Retina (tissue), 1 donor: ENCODE data around the gene COPG2.
"Not testable (repeated sequence)": the region's sequence is repeated elsewhere in the genome, so short reads cannot be mapped to it uniquely, and the experiment has no call there.

ENCODE experiments used
- DNase-seq: peaks from one replicate; pipeline ENCODE4 v3.0.0-alpha.2; 2016

Gene COPG2

DNA sequence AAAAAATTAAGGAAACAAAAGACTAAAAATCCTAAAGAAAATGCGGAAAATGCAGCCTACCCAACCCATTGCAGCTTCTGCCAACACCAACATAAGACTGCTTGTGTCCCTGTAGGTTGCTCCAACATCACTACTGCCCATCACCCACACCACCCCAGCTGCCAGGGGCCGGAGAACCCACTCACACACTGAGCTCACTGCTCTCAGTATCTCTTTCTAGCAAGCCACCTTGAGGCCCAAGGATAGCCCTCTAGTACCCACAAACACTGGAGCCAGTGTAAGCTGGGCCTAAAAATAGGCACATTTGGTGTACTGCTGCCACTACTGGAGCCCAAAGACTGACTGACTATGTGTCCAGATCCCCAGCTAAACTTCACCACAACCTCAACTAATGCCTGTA is 109.4 kb downstream of the COPG2 start:
- no peak for DNase-seq

DNA sequence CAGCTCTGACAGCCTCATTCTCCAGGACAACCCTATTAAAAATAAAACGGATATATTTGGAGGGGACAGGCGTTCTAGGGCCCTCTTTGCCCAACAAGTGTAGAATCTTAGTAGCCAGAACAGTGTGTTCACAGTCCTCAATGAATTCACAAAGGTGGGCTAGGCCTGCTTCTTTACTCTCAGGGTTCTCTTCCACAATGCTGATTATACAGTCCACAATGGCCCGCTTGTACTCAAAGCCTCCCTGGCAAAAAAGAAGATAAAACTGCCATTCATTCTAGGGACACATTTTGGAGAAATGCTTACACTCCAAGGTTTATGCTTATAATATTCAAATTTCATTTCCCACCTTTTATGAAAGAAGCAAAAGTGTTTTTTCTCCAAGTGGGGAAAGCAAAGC is 114.1 kb downstream of the COPG2 start:
- no peak for DNase-seq

DNA sequence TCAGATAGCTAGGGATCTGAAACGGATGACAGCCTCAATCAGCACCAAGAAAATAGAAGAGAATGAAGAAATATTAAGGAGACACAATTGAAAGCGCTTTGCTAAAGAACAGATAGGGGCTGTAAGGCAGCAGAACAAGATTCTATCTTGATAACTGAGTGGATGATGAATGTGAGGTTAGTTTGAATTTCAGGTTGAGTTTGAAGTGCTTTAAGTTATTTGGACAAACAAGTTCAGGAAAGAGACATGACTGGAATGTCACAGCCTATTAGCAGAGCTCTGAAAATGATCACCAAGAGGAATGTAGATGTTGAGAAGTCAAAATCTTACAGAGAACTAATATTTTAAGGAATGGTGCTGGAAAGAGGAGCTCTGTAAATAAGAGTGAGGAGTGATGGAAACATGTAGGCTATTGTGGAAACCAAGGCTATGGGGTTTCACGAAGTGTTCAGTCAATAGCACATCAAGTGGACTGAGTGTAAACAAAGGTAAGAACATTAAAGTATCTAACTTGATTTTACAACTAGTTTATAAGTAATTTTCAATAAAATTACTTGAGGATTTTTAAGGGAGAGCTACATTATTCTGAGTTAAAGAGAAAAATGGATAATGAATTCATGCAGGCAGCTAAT is 115.0 kb downstream of the COPG2 start:
- no peak for DNase-seq

DNA sequence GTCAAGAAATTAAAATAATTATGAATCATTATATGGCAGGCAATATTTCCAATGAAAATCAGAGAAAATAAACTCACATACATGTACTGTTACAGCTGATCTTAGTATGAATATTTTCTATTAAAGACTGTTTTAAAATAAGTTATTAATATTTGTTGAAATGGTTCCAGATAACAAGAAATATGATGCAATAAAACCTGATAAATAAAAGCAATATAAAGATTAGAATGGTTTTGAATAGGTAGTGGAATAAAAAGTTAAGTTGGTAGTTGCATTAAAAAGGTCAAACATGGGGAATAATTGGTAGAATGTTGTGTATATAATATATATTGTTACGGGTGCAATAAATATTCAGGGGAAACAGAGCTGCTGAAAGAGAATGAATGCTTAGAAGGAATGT is 124.2 kb downstream of the COPG2 start:
- no peak for DNase-seq

DNA sequence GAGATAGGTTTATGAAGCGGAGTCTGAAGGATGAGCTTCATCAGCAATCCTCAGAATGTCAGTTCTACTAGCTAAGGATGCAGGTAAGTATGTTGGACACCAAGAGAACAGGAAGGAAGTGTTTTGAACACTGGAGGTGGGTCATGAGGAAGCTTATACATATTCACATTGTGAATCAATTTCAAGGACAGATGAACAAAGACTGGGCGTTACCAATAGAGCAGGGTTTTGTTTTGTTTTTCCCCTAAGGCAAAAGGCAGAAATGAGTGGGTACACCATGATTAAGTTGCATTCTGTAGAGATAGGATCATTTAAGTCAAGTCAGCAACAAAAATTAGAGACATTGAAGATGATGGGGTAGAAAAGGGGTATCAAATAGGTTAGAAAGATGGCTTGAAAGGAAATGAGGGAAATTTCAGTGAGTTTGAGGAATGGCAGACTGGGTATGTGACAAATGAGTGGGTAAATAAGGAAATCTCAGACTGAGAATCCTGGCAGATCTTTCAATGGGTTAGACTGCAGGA is 125.0 kb downstream of the COPG2 start:
- DNase-seq = no peak

DNA sequence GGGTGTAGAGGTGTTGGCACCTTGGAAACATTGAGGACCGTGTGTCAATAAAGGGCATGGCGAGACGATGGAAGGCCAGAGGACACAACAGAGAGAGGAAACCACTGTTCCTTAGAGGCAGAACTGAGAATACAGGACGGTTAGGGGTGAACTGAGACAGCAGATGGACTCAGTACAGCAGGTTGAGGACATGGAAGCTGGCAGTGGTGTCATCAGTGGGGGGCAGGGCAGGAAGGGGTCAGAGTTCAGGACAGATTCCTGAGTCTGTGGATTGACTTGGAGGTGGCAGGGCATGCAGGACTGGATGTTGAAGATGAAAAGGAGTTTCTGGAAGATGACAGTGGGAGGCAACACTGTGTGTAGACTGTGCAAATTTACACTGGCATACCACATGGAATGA is 126.3 kb downstream of the COPG2 start:
- not testable (repeated sequence) for DNase-seq

DNA sequence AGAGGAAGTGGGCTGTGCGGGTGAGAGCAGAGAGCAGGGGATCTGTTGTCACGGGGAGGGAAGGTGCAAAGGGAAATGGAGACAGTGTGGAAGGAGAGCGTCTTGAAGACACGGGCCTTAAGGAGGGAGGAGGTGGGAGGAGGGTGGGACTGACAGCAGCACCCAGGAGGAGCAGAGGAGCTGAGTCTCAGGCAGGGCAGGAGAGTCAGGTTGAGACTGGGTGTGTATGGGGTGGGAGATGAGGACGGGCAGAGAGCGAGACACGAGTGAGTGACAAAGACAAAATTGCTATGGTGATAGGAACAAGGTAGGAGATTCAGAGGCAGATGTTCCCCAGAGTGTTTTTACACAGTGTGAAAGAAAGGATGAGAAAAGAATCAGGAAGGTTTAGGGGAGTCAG is 127.3 kb downstream of the COPG2 start:
- not testable (repeated sequence) for DNase-seq

DNA sequence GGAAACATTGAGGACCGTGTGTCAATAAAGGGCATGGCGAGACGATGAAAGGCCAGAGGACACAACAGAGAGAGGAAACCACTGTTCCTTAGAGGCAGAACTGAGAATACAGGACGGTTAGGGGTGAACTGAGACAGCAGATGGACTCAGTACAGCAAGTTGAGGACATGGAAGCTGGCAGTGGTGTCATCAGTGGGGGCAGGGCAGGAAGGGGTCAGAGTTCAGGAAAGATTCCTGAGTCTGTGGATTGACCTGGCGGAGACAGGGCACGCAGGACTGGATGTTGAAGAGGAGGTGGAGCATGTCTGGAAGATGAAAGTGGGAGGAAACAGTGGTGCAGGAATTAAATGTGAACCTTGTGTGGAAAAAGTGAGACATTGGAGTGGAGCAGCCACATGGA is 130.7 kb downstream of the COPG2 start:
- not testable (repeated sequence) for DNase-seq

DNA sequence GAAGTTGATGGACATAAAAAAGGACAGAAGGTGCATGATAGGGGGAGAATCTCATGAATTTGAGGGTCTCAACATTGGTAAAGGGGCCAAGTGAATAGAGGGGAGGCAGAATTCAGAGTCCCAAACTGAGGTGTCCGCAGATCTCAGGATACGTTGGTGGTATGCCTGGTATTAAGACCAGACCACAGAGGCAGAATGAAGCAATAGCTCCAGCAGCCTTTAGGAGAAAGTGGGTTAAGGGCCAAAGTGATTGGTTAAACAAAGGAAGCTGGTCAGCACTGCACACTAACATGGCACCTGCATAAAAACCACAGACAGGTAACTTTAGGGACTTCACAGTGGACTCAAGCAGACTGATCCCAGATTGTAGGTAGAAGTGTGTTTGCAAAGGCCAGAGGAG is 139.1 kb downstream of the COPG2 start:
- DNase-seq = no peak

DNA sequence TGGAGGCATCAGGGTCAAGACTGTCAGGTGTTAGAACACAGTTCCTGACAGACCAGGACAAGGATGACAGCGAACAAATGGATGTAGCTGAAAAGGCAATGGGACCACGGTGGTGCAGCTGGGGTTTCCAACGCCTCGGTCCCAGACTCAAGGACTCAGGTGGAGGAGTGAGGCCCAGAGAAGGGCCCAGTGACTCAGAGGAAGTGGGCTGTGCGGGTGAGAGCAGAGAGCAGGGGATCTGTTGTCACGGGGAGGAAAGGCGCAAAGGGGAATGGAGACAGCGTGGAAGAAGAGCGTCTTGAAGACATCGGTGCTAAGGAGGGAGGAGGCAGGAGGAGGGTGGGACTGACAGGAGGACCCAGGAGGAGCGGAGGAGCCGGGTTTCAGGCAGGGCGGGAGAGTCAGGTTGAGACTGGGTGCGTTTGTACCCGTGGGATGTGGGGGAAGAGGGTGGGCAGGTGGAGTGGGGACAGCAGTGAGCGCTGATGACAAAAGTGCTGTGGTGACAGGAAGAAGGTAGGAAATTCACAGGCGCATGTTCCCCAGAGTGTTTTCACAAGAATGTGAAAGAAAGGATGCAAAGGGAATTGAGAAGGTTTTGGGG is 140.7 kb downstream of the COPG2 start:
- not testable (repeated sequence) for DNase-seq

DNA sequence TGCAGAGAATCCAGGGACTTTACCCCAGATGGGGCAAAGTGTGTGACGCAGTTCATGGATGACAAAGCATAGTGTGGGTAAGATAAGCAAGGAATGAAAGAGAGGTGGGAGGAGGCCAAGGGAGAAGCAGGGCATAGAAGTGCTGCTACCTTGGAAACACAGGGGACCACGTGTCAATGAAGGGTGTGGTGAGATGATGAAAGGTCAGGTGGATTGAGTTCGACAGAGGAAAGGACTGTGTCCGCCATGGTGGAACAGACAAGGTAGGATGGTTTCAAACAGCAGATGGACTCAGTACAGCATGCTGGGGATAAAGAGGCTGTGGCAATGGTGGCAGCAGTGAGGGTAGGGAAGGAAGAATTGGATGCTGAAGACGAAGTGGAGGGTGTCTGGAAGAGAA is 143.9 kb downstream of the COPG2 start:
- no peak for DNase-seq

DNA sequence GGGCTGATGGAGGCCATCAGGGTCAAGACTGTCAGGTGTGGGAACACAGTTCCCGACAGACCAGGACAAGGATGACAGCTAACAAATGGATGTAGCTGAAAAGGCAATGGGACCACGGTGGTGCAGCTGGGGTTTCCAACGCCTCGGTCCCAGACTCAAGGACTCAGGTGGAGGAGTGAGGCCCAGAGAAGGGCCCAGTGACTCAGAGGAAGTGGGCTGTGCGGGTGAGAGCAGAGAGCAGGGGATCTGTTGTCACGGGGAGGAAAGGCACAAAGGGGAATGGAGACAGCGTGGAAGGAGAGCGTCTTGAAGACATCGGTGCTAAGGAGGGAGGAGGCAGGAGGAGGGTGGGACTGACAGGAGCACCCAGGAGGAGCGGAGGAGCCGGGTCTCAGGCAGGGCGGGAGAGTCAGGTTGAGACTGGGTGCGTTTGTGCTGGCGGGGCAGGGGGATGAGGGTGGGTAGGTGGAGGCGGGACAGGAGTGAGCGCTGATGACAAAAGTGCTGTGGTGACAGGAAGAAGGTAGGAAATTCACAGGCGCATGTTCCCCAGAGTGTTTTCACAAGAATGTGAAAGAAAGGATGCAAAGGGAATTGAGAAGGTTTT is 144.9 kb downstream of the COPG2 start:
- not testable (repeated sequence) for DNase-seq

DNA sequence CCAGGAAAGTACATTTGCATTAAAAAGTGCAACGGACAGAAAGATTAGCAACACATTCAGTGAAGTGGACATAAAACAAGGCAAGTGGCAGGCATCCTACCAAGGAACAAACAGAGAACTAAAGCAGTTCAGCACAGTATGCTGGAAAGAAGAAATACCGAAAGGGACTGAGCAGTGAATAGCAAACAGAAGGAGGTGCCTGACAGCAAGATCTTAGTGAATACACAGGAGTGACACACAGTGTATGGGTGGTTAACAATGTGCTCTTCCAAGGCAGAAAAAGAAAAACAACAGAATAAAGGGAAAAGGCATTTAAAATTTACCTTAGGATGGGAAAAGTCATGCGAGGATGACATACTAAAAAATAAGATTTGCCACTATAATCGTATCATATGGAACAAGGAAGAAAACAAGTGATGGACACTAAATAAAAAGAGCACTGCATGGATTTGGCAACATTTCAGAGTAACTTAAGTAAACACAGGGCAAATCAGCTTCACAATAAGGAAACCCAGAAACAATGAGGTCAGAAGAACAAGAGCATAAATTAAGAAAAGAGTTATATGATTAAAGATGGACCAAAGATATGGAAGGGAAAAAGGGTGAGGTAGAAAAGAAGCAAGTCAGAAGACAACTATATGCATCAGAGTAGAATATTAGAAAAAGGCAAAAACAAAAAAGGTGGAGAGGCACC is 147.1 kb downstream of the COPG2 start:
- DNase-seq = no peak

DNA sequence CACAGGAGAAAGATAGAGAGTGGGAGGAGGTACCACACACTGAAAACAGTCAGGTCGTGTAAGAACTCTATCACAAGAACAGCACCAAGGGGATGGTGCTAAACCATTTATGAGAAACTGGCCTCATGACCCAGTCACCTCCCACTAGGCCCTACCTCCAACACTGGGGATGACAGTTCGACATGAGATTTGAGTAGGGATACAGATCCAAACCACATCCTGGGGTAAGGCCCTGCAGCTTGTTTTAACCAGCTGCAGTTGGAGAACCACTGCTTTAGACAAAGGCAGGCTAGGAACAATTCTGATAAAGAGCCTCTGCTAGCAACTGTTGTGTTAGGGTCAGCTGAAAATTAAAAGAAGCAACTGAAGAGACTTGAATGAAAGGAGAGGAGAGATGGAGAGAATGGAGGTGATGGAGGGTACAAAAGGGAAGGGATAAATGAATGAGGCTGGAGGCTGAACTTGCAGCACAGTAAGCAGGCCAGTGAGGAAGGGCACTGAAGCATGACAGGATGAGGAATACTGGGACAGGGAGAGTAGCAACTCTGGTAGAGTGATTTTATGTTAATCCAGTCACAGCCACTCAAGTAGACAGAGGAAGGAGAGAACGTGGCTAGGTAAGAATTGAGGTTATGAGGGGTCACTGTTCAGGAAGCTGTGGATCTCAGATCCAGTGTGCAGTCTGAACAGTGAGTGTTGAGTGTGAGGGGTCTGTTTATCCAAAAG is 153.1 kb downstream of the COPG2 start:
- no peak for DNase-seq

DNA sequence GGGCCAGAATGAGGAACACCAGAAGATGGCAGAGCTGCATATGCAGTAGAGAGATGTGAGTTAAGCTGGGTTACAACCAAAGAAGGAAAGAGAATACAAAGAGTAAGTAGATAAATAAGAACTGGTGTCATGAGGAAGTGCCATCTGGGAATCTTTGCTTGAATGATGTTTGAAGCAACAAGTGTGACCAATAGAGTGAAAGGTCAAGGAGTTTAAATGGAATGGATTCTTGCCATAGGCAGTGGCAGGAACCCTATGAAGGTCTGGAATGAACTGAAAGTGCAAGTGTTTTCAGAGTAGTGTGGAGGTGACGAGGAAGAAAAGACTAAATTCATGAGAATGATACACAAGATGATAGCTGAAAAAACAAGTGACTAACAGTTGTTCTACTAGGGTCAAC is 155.1 kb downstream of the COPG2 start:
- no peak for DNase-seq

DNA sequence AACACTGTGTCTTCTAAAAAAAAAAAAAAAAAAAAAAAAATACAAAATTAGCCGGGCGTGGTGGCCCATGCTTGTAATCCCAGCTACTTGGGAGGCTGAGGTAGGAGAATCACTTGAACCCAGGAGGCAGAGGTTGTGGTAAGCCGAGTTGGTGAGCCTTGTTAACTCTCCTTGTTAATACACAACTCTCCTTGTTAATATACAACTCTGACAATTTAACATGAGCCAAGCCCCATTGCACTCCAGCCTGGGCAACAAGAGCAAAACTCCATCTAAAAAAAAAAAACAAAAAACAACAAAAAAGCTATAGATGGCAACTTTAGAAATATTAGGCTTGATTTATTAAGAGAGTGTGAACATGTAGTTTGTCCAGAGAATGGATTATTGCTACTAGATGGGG is 156.5 kb downstream of the COPG2 start:
- DNase-seq = not testable (repeated sequence)

DNA sequence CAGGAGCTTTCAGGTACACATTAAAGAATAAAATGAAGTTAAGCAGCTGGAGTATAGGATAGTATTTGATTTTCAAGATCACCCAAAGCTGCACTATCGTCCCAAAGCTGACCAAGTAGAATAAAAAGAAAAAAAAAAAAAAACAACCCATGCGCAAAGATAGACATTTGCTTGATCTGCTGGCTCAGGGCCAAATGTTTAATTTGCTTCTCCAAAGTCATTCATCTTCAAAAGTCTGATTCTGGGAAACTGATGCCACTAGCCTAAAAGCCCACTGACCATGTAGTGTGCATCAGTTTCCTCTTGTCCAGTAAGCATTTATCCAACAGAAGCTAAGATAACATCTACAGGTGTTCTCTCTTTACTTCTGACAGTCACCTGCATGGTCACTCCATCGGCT is 162.2 kb downstream of the COPG2 start:
- DNase-seq = no peak

DNA sequence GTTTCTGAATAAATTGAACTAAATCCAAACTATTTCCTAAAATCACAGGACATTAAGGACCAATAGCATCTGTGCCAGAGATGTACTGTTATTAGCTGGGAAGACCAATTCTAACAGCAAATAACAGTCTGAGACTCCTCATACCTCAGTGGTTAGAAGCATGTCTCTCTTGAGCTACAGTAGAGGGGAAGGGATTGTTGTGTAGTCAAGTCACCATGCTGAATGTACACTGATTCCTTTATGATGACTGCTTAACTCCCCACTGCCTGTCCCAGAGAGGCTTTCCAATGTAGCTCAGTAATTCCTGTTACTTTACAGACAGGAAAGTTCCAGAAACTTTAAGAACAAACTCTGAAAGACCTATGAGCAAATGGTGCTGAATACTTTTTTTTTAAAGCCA is 162.8 kb downstream of the COPG2 start:
- no peak for DNase-seq

DNA sequence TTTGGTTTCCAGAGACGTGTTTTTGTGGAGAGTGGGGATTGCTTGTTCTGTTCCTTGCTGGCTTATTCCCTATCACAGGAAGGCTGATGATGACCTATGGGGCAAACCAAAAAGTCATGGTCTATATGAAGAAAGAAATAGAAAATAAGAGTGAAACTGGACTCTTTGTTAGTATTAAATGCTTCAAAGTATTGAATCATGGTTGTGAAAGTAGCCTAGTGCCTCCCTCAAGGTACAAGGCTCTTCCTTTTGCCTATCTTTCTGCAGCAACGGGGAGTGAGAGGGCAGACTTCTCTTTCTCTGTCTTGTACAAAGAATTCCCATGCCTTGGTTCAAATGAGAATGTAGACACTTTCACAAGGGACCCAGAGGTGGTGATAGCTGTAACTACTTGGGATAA is 167.6 kb downstream of the COPG2 start:
- DNase-seq = no peak

DNA sequence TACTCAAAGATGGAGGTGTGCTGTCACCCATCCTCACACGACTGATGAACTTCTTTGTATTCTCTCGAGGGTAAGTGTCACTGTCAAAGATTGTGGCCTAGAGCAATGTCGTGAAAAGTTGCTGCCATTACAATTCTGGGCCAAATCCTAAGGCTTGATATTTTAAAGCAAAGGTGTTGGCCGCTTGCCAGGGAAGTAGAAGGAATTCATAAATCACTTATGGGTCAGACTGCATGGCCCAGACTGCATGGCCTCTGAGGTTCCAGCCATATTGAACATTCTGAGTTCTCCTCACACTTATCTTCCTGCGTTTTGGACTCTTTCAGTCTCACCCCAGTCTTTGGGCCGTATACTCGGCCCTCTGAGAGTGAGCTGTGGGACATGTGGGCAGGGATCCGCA is 168.1 kb downstream of the COPG2 start:
- DNase-seq = no peak

DNA sequence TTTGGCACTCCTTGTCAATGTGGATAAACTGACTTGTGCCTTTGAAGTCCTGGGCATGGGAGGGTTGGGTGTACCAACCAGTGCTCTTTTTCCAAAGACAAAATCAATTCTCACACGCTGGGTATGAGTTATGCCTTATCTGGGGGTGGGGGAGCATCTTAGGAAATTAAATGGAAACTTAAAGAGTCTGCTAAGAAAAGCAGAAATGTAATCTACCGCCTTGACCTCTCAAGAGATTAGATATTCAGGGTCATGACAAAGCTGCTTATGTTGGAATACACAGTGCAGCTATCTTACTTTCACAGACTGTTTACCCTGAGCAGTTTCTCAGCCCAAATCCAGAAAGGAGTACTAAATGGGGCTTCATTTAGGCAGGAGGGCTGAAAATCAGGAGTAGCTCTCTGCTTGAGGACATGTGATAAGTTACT is 174.1 kb downstream of the COPG2 start:
- no peak for DNase-seq

DNA sequence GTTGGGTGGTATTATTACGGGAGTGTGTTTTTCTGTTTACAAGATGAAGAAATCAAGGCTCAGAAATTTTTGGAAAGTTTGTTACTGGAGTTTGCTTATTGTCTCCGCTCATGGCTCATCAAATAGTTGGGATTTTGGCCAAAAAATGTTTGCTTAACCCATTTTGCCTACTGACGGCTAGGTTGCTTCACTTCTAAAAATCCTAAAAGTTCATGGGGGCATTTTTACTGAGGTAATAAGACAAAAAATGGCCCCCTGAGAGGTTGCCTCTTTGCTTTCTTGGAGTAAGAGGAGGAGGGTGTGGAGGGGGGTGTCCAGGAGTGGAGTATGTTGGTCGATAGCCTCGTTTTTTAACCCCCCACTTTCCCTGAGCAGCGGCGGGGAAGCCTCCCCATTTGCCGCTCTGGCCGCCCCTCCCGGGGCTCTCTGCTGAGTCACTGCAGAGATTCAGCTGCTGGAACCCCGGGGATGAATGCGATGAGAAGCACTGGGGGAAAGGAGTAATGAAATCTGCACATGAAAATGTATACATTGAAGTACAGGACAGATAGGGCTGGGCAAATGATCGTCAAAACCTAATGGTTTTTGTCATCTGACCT is 175.2 kb downstream of the COPG2 start:
- no peak for DNase-seq
